ENCODE data around the gene WDR43.

Gene WDR43

GRCh38 chr2:28908172-28908571 lies 13.7 kb downstream of the WDR43 start:
- DNase-seq (ENCODE audit: low read depth in 3 of 3) = no peak

GRCh38 chr2:28909655-28910353 lies 15.3 kb downstream of the WDR43 start:
- no peak for DNase-seq (ENCODE audit: low read depth in 3 of 3)

- no peak for DNase-seq (ENCODE audit: low read depth in 3 of 3)
These were observed 21.5 kb downstream of the WDR43 start for GRCh38 chr2:28915939-28916338.

GRCh38 chr2:28926847-28927246 lies 32.4 kb downstream of the WDR43 start:
- no peak for DNase-seq (ENCODE audit: low read depth in 3 of 3)

- DNase-seq (ENCODE audit: low read depth in 3 of 3) = no peak
These were observed 33.0 kb downstream of the WDR43 start for GRCh38 chr2:28927469-28927868.

GRCh38 chr2:28927878-28928277 lies 33.4 kb downstream of the WDR43 start:
- DNase-seq (ENCODE audit: low read depth in 3 of 3) = no peak

- DNase-seq (ENCODE audit: low read depth in 3 of 3) = no peak
These were observed 35.1 kb downstream of the WDR43 start for GRCh38 chr2:28929581-28929980.

- no peak for DNase-seq (ENCODE audit: low read depth in 3 of 3)
These were observed 35.7 kb downstream of the WDR43 start for GRCh38 chr2:28930205-28930604.

- no peak for DNase-seq (ENCODE audit: low read depth in 3 of 3)
These were observed 40.3 kb downstream of the WDR43 start for GRCh38 chr2:28934769-28935168.

GRCh38 chr2:28941008-28941407 lies 46.5 kb downstream of the WDR43 start:
- no peak for DNase-seq (ENCODE audit: low read depth in 3 of 3)

GRCh38 chr2:28944535-28945248 lies 50.2 kb downstream of the WDR43 start:
- DNase-seq (ENCODE audit: low read depth in 3 of 3) = no peak

- DNase-seq (ENCODE audit: low read depth in 3 of 3) = no peak
These were observed 53.7 kb downstream of the WDR43 start for GRCh38 chr2:28948160-28948559.

- DNase-seq (ENCODE audit: low read depth in 3 of 3) = no peak
These were observed 54.7 kb downstream of the WDR43 start for GRCh38 chr2:28949190-28949589.

GRCh38 chr2:28949617-28950305 lies 55.3 kb downstream of the WDR43 start:
- no peak for DNase-seq (ENCODE audit: low read depth in 3 of 3)

- no peak for DNase-seq (ENCODE audit: low read depth in 3 of 3)
These were observed 56.6 kb downstream of the WDR43 start for GRCh38 chr2:28950941-28951630.

- DNase-seq (ENCODE audit: low read depth in 3 of 3) = no peak
These were observed 57.7 kb downstream of the WDR43 start for GRCh38 chr2:28951910-28952835.

- no peak for DNase-seq (ENCODE audit: low read depth in 3 of 3)
These were observed 58.4 kb downstream of the WDR43 start for GRCh38 chr2:28952836-28953211.

GRCh38 chr2:28955467-28955866 lies 61.0 kb downstream of the WDR43 start:
- no peak for DNase-seq (ENCODE audit: low read depth in 3 of 3)

GRCh38 chr2:28956415-28956826 lies 62.0 kb downstream of the WDR43 start:
- DNase-seq (ENCODE audit: low read depth in 3 of 3) = peak in 1 of 3 experiments; percentile 13

GRCh38 chr2:28956890-28957289 lies 62.4 kb downstream of the WDR43 start:
- no peak for DNase-seq (ENCODE audit: low read depth in 3 of 3)

- peak in 1 of 3 experiments; percentile 21 for DNase-seq (ENCODE audit: low read depth in 3 of 3)
These were observed 64.2 kb downstream of the WDR43 start for GRCh38 chr2:28958689-28959088.

All from stimulated activated CD4-positive, alpha-beta T cell treated with anti-CD3 and anti-CD28 coated beads, TNF-alpha, amount 100 ng/mL, for 24 hours (primary cell).